Cardiac muscle cell (in vitro differentiated cells and primary cell): ENCODE results near the gene SERPINB8. TPM values are rescaled to one million over a fixed set of nuclear protein-coding genes. Genes with fewer than 3 reads are reported as not detected.

ENCODE experiments used
- DNase-seq, 2 donors: peaks; one replicate each; pipeline versions ENCODE4 v3.0.0 to v3.0.0-alpha.2; 2010 to 2017; ENCODE audit warnings: low read depth in 1 of 2, low spot score in 1 of 2
- H3K27ac ChIP-seq: fragments of 200-600 bp; sonication (generic); 2 replicates; pipeline ENCODE4 v1.5.1; 2016
- H3K27me3 ChIP-seq: fragments of 200-600 bp; sonication (generic); 2 replicates; pipeline ENCODE4 v1.6.0; 2016; ENCODE audit warnings: control low read depth
- H3K36me3 ChIP-seq: fragments of 200-600 bp; sonication (generic); 2 replicates; pipeline ENCODE4 v1.5.1; 2016; ENCODE audit warnings: control low read depth
- H3K4me1 ChIP-seq: fragments of 200-600 bp; sonication (generic); 2 replicates; pipeline ENCODE4 v1.8.1; 2017; ENCODE audit warnings: low read depth, mild to moderate bottlenecking, mixed run types
- H3K4me3 ChIP-seq: fragments of 200-600 bp; sonication (generic); 2 replicates; pipeline ENCODE4 v1.5.1; 2016; ENCODE audit warnings: mild to moderate bottlenecking
- H3K9me3 ChIP-seq: fragments of 200-600 bp; sonication (generic); 2 replicates; pipeline ENCODE4 v1.5.1; 2017; ENCODE audit warnings: low read depth, mild to moderate bottlenecking, control low read depth
- CTCF ChIP-seq: IDR thresholded peaks from 2 replicates; pipeline ENCODE4 v1.5.1; 2012; ENCODE audit warnings: low read depth, mild to moderate bottlenecking, low read length
- polyA plus RNA-seq: library from polyadenylated mRNA; unstranded; fragments of >200 nt; fragmentation: Nextera tagmentation; extraction: Ambion mirVana; gene quantifications from 2 replicates; pipeline ENCODE4 v1.2.1, GENCODE V29; 2016
- total RNA-seq: library from RNA; depleted of rRNA; stranded (reverse); fragments of >200 nt; gene quantifications from 2 replicates; pipeline ENCODE4 v1.2.3, GENCODE V29; 2016

The SERPINB8 gene
- total and polyA plus RNA-seq, 2 experiments from 2014 or later, result 0.60 to 4.0 TPM

- no peak overlapping the region for H3K27ac ChIP-seq
- no peak for TF ChIP-seq CTCF
These were observed 39.4 kb downstream of the SERPINB8 start for GRCh38 chr18:64009305-64009704.

GRCh38 chr18:64011513-64011912, 41.6 kb downstream of the SERPINB8 start:
- Histone ChIP-seq H3K27me3 (no peaks in the 10 kb centered on the region), H3K4me3 (no peak overlapping the region), H3K4me1 (peaks cover 5% of the 10 kb centered on the region), H3K27ac (no peak overlapping the region), H3K36me3 (no peaks in the 10 kb centered on the region), H3K9me3 (no peaks in the 10 kb centered on the region)
- no peak for DNase-seq
- no peak for TF ChIP-seq CTCF

More at GRCh38 chr18:64009305-64009704, 39.4 kb downstream of the SERPINB8 start:
- Histone ChIP-seq H3K4me1 (no peaks in the 10 kb centered on the region), H3K27me3 (no peaks in the 10 kb centered on the region), H3K4me3 (no peak overlapping the region), H3K36me3 (no peaks in the 10 kb centered on the region), H3K9me3 (no peaks in the 10 kb centered on the region)
- no peak for DNase-seq

- Histone ChIP-seq H3K36me3 (no peaks in the 10 kb centered on the region), H3K4me1 (peaks cover 5% of the 10 kb centered on the region), H3K4me3 (no peak overlapping the region), H3K9me3 (no peaks in the 10 kb centered on the region), H3K27ac (no peak overlapping the region), H3K27me3 (no peaks in the 10 kb centered on the region)
- peak; percentile 50 for TF ChIP-seq CTCF
- peak; percentile 41 to 49 for DNase-seq
These were observed 48.0 kb downstream of the SERPINB8 start for GRCh38 chr18:64017870-64018269.

GRCh38 chr18:64019922-64020756, 50.3 kb downstream of the SERPINB8 start:
- DNase-seq, result no peak
- no peak for TF ChIP-seq CTCF
- H3K27me3 ChIP-seq, result no peaks in the 10 kb centered on the region
- H3K4me1 ChIP-seq, result peaks cover 4% of the 10 kb centered on the region
- H3K9me3 ChIP-seq, result no peaks in the 10 kb centered on the region
- no peak overlapping the region for H3K4me3 ChIP-seq
- H3K27ac ChIP-seq, result no peak overlapping the region
- no peaks in the 10 kb centered on the region for H3K36me3 ChIP-seq

- no peaks in the 10 kb centered on the region for H3K9me3 ChIP-seq
- no peak for TF ChIP-seq CTCF
- H3K27ac ChIP-seq, result no peak overlapping the region
- no peaks in the 10 kb centered on the region for H3K36me3 ChIP-seq
- DNase-seq, result no peak
- no peaks in the 10 kb centered on the region for H3K27me3 ChIP-seq
- no peak overlapping the region for H3K4me3 ChIP-seq
- H3K4me1 ChIP-seq, result no peaks in the 10 kb centered on the region
These were observed 56.5 kb downstream of the SERPINB8 start for GRCh38 chr18:64026350-64026749.
